ENCODE results near the gene SLC35F1.
"Not testable (repeated sequence)": the region's sequence is repeated elsewhere in the genome, so short reads cannot be mapped to it uniquely, and the experiment has no call there.

The SLC35F1 gene

GRCh38 chr6:117928833-117929232 is 21.8 kb downstream of the SLC35F1 start:
- DNase-seq = no peak

GRCh38 chr6:117929501-117929900 is 22.4 kb downstream of the SLC35F1 start:
- DNase-seq = no peak

GRCh38 chr6:117930645-117931044 is 23.6 kb downstream of the SLC35F1 start:
- no peak for DNase-seq

GRCh38 chr6:117932001-117932400 is 24.9 kb downstream of the SLC35F1 start:
- no peak for DNase-seq

- no peak for DNase-seq
Measured at GRCh38 chr6:117932676-117933075, 25.6 kb downstream of the SLC35F1 start.

GRCh38 chr6:117933471-117933870 is 26.4 kb downstream of the SLC35F1 start:
- DNase-seq = no peak

GRCh38 chr6:117938311-117938995 is 31.4 kb downstream of the SLC35F1 start:
- DNase-seq = no peak

GRCh38 chr6:117947234-117947633 is 40.2 kb downstream of the SLC35F1 start:
- no peak for DNase-seq

GRCh38 chr6:117951783-117952182 is 44.7 kb downstream of the SLC35F1 start:
- peak; percentile 78 for DNase-seq

- no peak for DNase-seq
Measured at GRCh38 chr6:117955684-117956256, 48.7 kb downstream of the SLC35F1 start.

- DNase-seq = peak; percentile 89
Measured at GRCh38 chr6:117956386-117956785, 49.3 kb downstream of the SLC35F1 start.

GRCh38 chr6:117958536-117958935 is 51.5 kb downstream of the SLC35F1 start:
- no peak for DNase-seq

- DNase-seq = no peak
Measured at GRCh38 chr6:117960877-117961276, 53.8 kb downstream of the SLC35F1 start.

- DNase-seq = no peak
Measured at GRCh38 chr6:117961301-117961700, 54.2 kb downstream of the SLC35F1 start.

GRCh38 chr6:117965763-117966162 is 58.7 kb downstream of the SLC35F1 start:
- not testable (repeated sequence) for DNase-seq

- no peak for DNase-seq
Measured at GRCh38 chr6:117971637-117972036, 64.6 kb downstream of the SLC35F1 start.

- no peak for DNase-seq
Measured at GRCh38 chr6:117974914-117975627, 68.0 kb downstream of the SLC35F1 start.

- peak; percentile 54 for DNase-seq
Measured at GRCh38 chr6:117976030-117976651, 69.1 kb downstream of the SLC35F1 start.

GRCh38 chr6:117985916-117986315 is 78.9 kb downstream of the SLC35F1 start:
- DNase-seq = no peak

GRCh38 chr6:117986396-117986795 is 79.3 kb downstream of the SLC35F1 start:
- no peak for DNase-seq

- DNase-seq = no peak
Measured at GRCh38 chr6:117989086-117989485, 82.0 kb downstream of the SLC35F1 start.

GRCh38 chr6:117990151-117990550 is 83.1 kb downstream of the SLC35F1 start:
- no peak for DNase-seq

- DNase-seq = peak; percentile 75
Measured at GRCh38 chr6:117992856-117993255, 85.8 kb downstream of the SLC35F1 start.

GRCh38 chr6:118012944-118013343 is 105.9 kb downstream of the SLC35F1 start:
- DNase-seq = peak; percentile 53
